Measurements from ENCODE around the gene STYXL2. TPM values are rescaled to one million over a fixed set of nuclear protein-coding genes. Genes with fewer than 3 reads are reported as not detected.

Gene STYXL2
- total and polyA plus RNA-seq, 2 experiments from 2014 or later: 0.17 to 0.40 TPM

DNA sequence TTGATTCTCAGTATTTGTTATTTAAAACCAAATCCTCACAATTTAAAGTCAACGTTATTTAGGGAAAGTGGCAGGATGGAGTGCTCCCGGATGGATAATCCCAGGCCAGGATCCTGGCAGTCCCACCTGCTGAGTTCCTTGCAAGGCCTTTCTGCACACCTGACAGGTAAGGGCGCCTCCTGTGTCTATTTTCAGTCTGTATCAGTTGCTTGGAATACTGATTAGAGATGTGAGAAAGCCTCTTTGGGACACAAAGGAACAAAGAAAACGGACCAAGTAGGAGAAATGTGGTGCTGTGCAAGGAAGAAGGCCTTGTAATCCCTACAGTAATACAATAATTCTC, 12.2 kb downstream of the STYXL2 start:
- H3K27me3 ChIP-seq (ENCODE audit: insufficient read depth): no peaks in the 10 kb centered on the region
- no peak overlapping the region for H3K4me3 ChIP-seq
- peak overlapping the region; percentile 70 for H2AFZ ChIP-seq
- peak; percentile 54 for DNase-seq (ENCODE audit: low spot score)
- Mint-ChIP-seq H3K9me3 (no peaks in the 10 kb centered on the region; the same call in 2 of the 3 replicates), H3K27me3 (ENCODE audit: insufficient read depth, low read depth, poor library complexity) (peaks cover 6% of the 10 kb centered on the region), H3K27ac (no peak overlapping the region), H3K4me1 (peaks cover 41% of the 10 kb centered on the region), H3K36me3 (ENCODE audit: low read depth) (no peaks in the 10 kb centered on the region), H3K4me3 (no peak overlapping the region)
- no peaks in the 10 kb centered on the region for H3F3A ChIP-seq (replicated peaks; ENCODE audit: low read depth)
- no peaks in the 10 kb centered on the region for H3K79me2 ChIP-seq (replicated peaks; ENCODE audit: insufficient read depth)
- no peaks in the 10 kb centered on the region for H4K20me1 ChIP-seq (replicated peaks; ENCODE audit: insufficient read depth)
- 0 out of 2 replicates have a peak, but pooled peaks cover 6% of the 10 kb centered on the region for H3K9me2 ChIP-seq (ENCODE audit: insufficient read depth)
- no peak overlapping the region for H3K4me2 ChIP-seq
- ATAC-seq: peak; percentile 70
- H3K27ac ChIP-seq (ENCODE audit: low read depth): no peak overlapping the region
- H3K36me3 ChIP-seq (ENCODE audit: insufficient read depth): 0 out of 2 replicates have a peak, but pooled peaks cover 2% of the 10 kb centered on the region
- TF ChIP-seq ZNF114 (CRISPR knock-in tag; IDR thresholded peaks at IDR 0.05): no peak
- peak; percentile 28 to 30; a peak in 3 of 4 replicates for TF ChIP-seq CTCF (conservative IDR thresholded peaks at IDR 0.05; ENCODE audit: low read depth in 2 of 2)
- H3K4me1 ChIP-seq (ENCODE audit: insufficient read depth): peaks cover 27% of the 10 kb centered on the region

- Mint-ChIP-seq H3K4me3 (no peak overlapping the region), H3K36me3 (ENCODE audit: low read depth) (no peaks in the 10 kb centered on the region), H3K27ac (no peak overlapping the region), H3K4me1 (peaks cover 41% of the 10 kb centered on the region), H3K27me3 (ENCODE audit: insufficient read depth, low read depth, poor library complexity) (peaks cover 6% of the 10 kb centered on the region), H3K9me3 (no peaks in the 10 kb centered on the region; the same call in 2 of the 3 replicates)
- no peaks in the 10 kb centered on the region for H3K79me2 ChIP-seq (replicated peaks; ENCODE audit: insufficient read depth)
- no peaks in the 10 kb centered on the region for H3K27me3 ChIP-seq (ENCODE audit: insufficient read depth)
- H3K4me1 ChIP-seq (ENCODE audit: insufficient read depth): peaks cover 27% of the 10 kb centered on the region
- H3K36me3 ChIP-seq (ENCODE audit: insufficient read depth): 0 out of 2 replicates have a peak, but pooled peaks cover 2% of the 10 kb centered on the region
- ATAC-seq (no peak), DNase-seq (ENCODE audit: low spot score) (no peak)
- no peak overlapping the region for H3K27ac ChIP-seq (ENCODE audit: low read depth)
- peaks cover 9% of the 10 kb centered on the region; the same call in 1 of the 2 replicates for H3K9me2 ChIP-seq (ENCODE audit: insufficient read depth)
- no peak overlapping the region for H3K4me2 ChIP-seq
- H3K4me3 ChIP-seq: no peak overlapping the region
- H2AFZ ChIP-seq: no peak overlapping the region
- H3F3A ChIP-seq (replicated peaks; ENCODE audit: low read depth): no peaks in the 10 kb centered on the region
- no peaks in the 10 kb centered on the region for H4K20me1 ChIP-seq (replicated peaks; ENCODE audit: insufficient read depth)
- TF ChIP-seq, protein P1, sequence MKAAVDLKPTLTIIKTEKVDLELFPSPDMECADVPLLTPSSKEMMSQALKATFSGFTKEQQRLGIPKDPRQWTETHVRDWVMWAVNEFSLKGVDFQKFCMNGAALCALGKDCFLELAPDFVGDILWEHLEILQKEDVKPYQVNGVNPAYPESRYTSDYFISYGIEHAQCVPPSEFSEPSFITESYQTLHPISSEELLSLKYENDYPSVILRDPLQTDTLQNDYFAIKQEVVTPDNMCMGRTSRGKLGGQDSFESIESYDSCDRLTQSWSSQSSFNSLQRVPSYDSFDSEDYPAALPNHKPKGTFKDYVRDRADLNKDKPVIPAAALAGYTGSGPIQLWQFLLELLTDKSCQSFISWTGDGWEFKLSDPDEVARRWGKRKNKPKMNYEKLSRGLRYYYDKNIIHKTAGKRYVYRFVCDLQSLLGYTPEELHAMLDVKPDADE (IDR thresholded peaks at IDR 0.05): no peak
- TF ChIP-seq ZNF462 (CRISPR knock-in tag; IDR thresholded peaks at IDR 0.05): no peak
- TF ChIP-seq CTCF (conservative IDR thresholded peaks at IDR 0.05; ENCODE audit: low read depth in 2 of 2): no peak
- TF ChIP-seq CREB1 (CRISPR knock-in tag; IDR thresholded peaks at IDR 0.05; ENCODE audit: low read depth): no peak
- TF ChIP-seq ZNF331 (CRISPR knock-in tag; IDR thresholded peaks at IDR 0.05; ENCODE audit: low read depth): no peak
- TF ChIP-seq JUNB (IDR thresholded peaks at IDR 0.05; ENCODE audit: unreplicated experiment): no peak
- no peak for TF ChIP-seq STAT1 (IDR thresholded peaks at IDR 0.05; ENCODE audit: unreplicated experiment)
- TF ChIP-seq NANOG (IDR thresholded peaks at IDR 0.05; ENCODE audit: borderline replicate concordance): no peak
Measured at GRCh38 chr1:167107456-167107855, 13.6 kb downstream of the STYXL2 start.
